Trophoblast cell (in vitro differentiated cells and primary cell): ENCODE data around the gene COL18A1.
"Not testable (repeated sequence)": the region's sequence is repeated elsewhere in the genome, so short reads cannot be mapped to it uniquely, and the experiment has no call there.

Experiments used
- DNase-seq, 2 donors: peaks; one replicate each; pipeline ENCODE4 v3.0.0-alpha.2; 2016
- H2AFZ ChIP-seq: 2 replicates; pipeline ENCODE4 v1.6.1; 2013; ENCODE audit warnings: low read length, moderate library complexity, mild to moderate bottlenecking; ENCODE audit not compliant: insufficient read depth, poor library complexity
- H2AK5ac ChIP-seq: 2 replicates; pipeline ENCODE4 v1.6.1; 2013; ENCODE audit warnings: mild to moderate bottlenecking, low read length
- H2BK120ac ChIP-seq: 2 replicates; pipeline ENCODE4 v1.6.1; 2013; ENCODE audit warnings: low read length, mild to moderate bottlenecking, moderate library complexity; ENCODE audit not compliant: insufficient read depth, poor library complexity
- H2BK12ac ChIP-seq: 2 replicates; pipeline ENCODE4 v1.6.1; 2013; ENCODE audit warnings: mild to moderate bottlenecking, low read length, moderate library complexity
- H2BK5ac ChIP-seq: 2 replicates; pipeline ENCODE4 v1.6.1; 2013; ENCODE audit warnings: low read length, low read depth, moderate library complexity, mild to moderate bottlenecking; ENCODE audit not compliant: poor library complexity
- H3K14ac ChIP-seq: 2 replicates; pipeline ENCODE4 v1.6.1; 2013; ENCODE audit warnings: mild to moderate bottlenecking, low read length
- H3K18ac ChIP-seq: 2 replicates; pipeline ENCODE4 v1.6.1; 2013; ENCODE audit warnings: mild to moderate bottlenecking, low read length
- H3K23ac ChIP-seq: 2 replicates; pipeline ENCODE4 v1.6.1; 2013; ENCODE audit warnings: low read length
- H3K27ac ChIP-seq: 2 replicates; pipeline ENCODE4 v1.5.1; 2013; ENCODE audit warnings: low read depth, mild to moderate bottlenecking, inconsistent platforms, low read length, moderate library complexity
- H3K27me3 ChIP-seq: 2 replicates; pipeline ENCODE4 v1.6.1; 2013; ENCODE audit warnings: inconsistent platforms, mild to moderate bottlenecking, low read length, moderate library complexity; ENCODE audit not compliant: insufficient read depth
- H3K36me3 ChIP-seq, 2 experiments: 1 replicate in 1 of 2; 2 replicates in 1 of 2; pipeline ENCODE4 v1.6.1; 2013; ENCODE audit warnings: low read length in 2 of 2, mild to moderate bottlenecking in 2 of 2, moderate library complexity in 1 of 2; ENCODE audit not compliant: insufficient read depth in 2 of 2, control insufficient read depth in 1 of 2
- H3K4ac ChIP-seq: 2 replicates; pipeline ENCODE4 v1.6.1; 2013; ENCODE audit warnings: low read depth, mild to moderate bottlenecking, low read length, moderate library complexity
- H3K4me1 ChIP-seq, 2 experiments: 1 replicate in 1 of 2; 2 replicates in 1 of 2; pipeline ENCODE4 v1.6.1; 2013; ENCODE audit warnings: low read length in 2 of 2, mild to moderate bottlenecking in 2 of 2, moderate library complexity in 1 of 2; ENCODE audit not compliant: insufficient read depth in 2 of 2, control insufficient read depth in 1 of 2
- H3K4me2 ChIP-seq: 2 replicates; pipeline ENCODE4 v1.6.1; 2013; ENCODE audit warnings: inconsistent platforms, mild to moderate bottlenecking, low read length, moderate library complexity
- H3K4me3 ChIP-seq: 2 replicates; pipeline ENCODE4 v1.5.1; 2013; ENCODE audit warnings: mild to moderate bottlenecking, low read depth, low read length, inconsistent platforms
- H3K79me1 ChIP-seq: one replicate; pipeline ENCODE4 v1.6.1; 2013; ENCODE audit warnings: low read length
- H3K79me2 ChIP-seq: 2 replicates; pipeline ENCODE4 v1.6.1; 2013; ENCODE audit warnings: low read length, mild to moderate bottlenecking; ENCODE audit not compliant: control insufficient read depth, insufficient read depth, poor library complexity
- H3K9ac ChIP-seq: 2 replicates; pipeline ENCODE4 v1.6.1; 2013; ENCODE audit warnings: mild to moderate bottlenecking, low read length
- H3K9me3 ChIP-seq: 2 replicates; pipeline ENCODE4 v1.6.1; 2013; ENCODE audit warnings: low read depth, mild to moderate bottlenecking, control low read depth, inconsistent platforms, low read length; ENCODE audit not compliant: insufficient read depth
- H4K12ac ChIP-seq: 2 replicates; pipeline ENCODE4 v1.6.1; 2013; ENCODE audit warnings: low read depth, mild to moderate bottlenecking, low read length, moderate library complexity
- H4K8ac ChIP-seq: 2 replicates; pipeline ENCODE4 v1.6.1; 2013; ENCODE audit warnings: low read depth, mild to moderate bottlenecking, low read length, moderate library complexity
- H4K91ac ChIP-seq: one replicate; pipeline ENCODE4 v1.6.1; 2013; ENCODE audit warnings: low read depth, mild to moderate bottlenecking, low read length, moderate library complexity
- whole genome bisulfite sequencing: extraction: QIAGEN DNeasy Blood & Tissue Kit; methylation state at CpG from one replicate; pipeline ENCODE4 v1.1.7; 2013; ENCODE audit warnings: missing lambda C conversion rate; ENCODE audit not compliant: insufficient read length, insufficient coverage; ENCODE audit errors: extremely low coverage; 5-methylcytosine and 5-hydroxymethylcytosine counted together

COL18A1 gene

GRCh38 chr21:45434645-45435217 lies 29.8 kb downstream of the COL18A1 start:
- no CpG with 5 or more reads among the region's 17 CpGs for WGBS
- Histone ChIP-seq H3K4me1 (peaks cover 24 to 33% of the 10 kb centered on the region in 2 experiments), H3K79me2 (peaks cover 15% of the 10 kb centered on the region), H3K4ac (no peak overlapping the region), H3K18ac (no peak overlapping the region), H3K9me3 (peaks cover 2% of the 10 kb centered on the region), H2AFZ (no peak overlapping the region), H2BK12ac (no peak overlapping the region), H4K8ac (no peak overlapping the region), H3K79me1 (peaks cover 27% of the 10 kb centered on the region), H3K4me2 (no peak overlapping the region), H3K4me3 (no peak overlapping the region), H3K14ac (no peak overlapping the region), H2AK5ac (no peak overlapping the region), H3K36me3 (peaks cover 7 to 12% of the 10 kb centered on the region in 2 experiments), H2BK120ac (no peak overlapping the region), H2BK5ac (no peak overlapping the region), H4K91ac (no peak overlapping the region), H3K27me3 (no peaks in the 10 kb centered on the region), H4K12ac (no peak overlapping the region), H3K27ac (no peak overlapping the region), H3K23ac (no peak overlapping the region), H3K9ac (no peak overlapping the region)
- DNase-seq: no peak

- no peak overlapping the region for H3K4me3 ChIP-seq
These were observed 30.5 kb downstream of the COL18A1 start for GRCh38 chr21:45435405-45435981.

GRCh38 chr21:45436351-45437065 lies 31.5 kb downstream of the COL18A1 start:
- Histone ChIP-seq H3K14ac (no peak overlapping the region), H2AK5ac (no peak overlapping the region), H3K27ac (no peak overlapping the region), H3K9me3 (peaks cover 4% of the 10 kb centered on the region), H4K12ac (no peak overlapping the region), H3K4me3 (no peak overlapping the region), H3K4ac (no peak overlapping the region), H3K79me1 (peaks cover 13% of the 10 kb centered on the region), H3K9ac (no peak overlapping the region), H3K4me1 (peaks cover 8 to 17% of the 10 kb centered on the region in 2 experiments), H4K91ac (no peak overlapping the region), H3K27me3 (no peaks in the 10 kb centered on the region), H3K4me2 (no peak overlapping the region), H3K36me3 (peaks cover 13 to 21% of the 10 kb centered on the region in 2 experiments), H2AFZ (no peak overlapping the region), H3K18ac (peak overlapping the region; percentile 39), H3K79me2 (peaks cover 11% of the 10 kb centered on the region), H2BK5ac (no peak overlapping the region), H2BK120ac (no peak overlapping the region), H3K23ac (no peak overlapping the region), H2BK12ac (no peak overlapping the region), H4K8ac (no peak overlapping the region)
- no peak for DNase-seq
- no CpG with 5 or more reads among the region's 18 CpGs for WGBS

More at GRCh38 chr21:45435405-45435981, 30.5 kb downstream of the COL18A1 start:
- no peak for DNase-seq
- H2AFZ ChIP-seq: no peak overlapping the region
- peak overlapping the region; percentile 40 for H3K4ac ChIP-seq
- no peak overlapping the region for H2BK120ac ChIP-seq
- peak overlapping the region; percentile 1 for H4K91ac ChIP-seq
- peaks cover 20% of the 10 kb centered on the region for H3K79me1 ChIP-seq
- H2AK5ac ChIP-seq: peak overlapping the region; percentile 65
- peaks cover 2% of the 10 kb centered on the region for H3K9me3 ChIP-seq
- no peaks in the 10 kb centered on the region for H3K27me3 ChIP-seq
- H3K18ac ChIP-seq: peak overlapping the region; percentile 49
- H3K9ac ChIP-seq: no peak overlapping the region
- H3K79me2 ChIP-seq: peaks cover 16% of the 10 kb centered on the region
- no peak overlapping the region for H3K23ac ChIP-seq
- H3K27ac ChIP-seq: no peak overlapping the region
- H3K14ac ChIP-seq: no peak overlapping the region
- H3K4me1 ChIP-seq: peaks cover 16 to 26% of the 10 kb centered on the region in 2 experiments
- no peak overlapping the region for H3K4me2 ChIP-seq
- no peak overlapping the region for H2BK12ac ChIP-seq
- no CpG with 5 or more reads among the region's 15 CpGs for WGBS
- no peak overlapping the region for H4K12ac ChIP-seq
- no peak overlapping the region for H4K8ac ChIP-seq
- H3K36me3 ChIP-seq: peaks cover 7 to 12% of the 10 kb centered on the region in 2 experiments
- no peak overlapping the region for H2BK5ac ChIP-seq

GRCh38 chr21:45437844-45438243 lies 32.9 kb downstream of the COL18A1 start:
- H2BK5ac ChIP-seq, H2AK5ac ChIP-seq, H3K14ac ChIP-seq, H3K4me1 ChIP-seq, H3K23ac ChIP-seq, H3K27ac ChIP-seq, H3K9ac ChIP-seq, H4K8ac ChIP-seq, H3K4me2 ChIP-seq, H3K27me3 ChIP-seq, H3K18ac ChIP-seq, H4K91ac ChIP-seq, H4K12ac ChIP-seq, H2BK120ac ChIP-seq, DNase-seq, H3K79me2 ChIP-seq, H3K4me3 ChIP-seq, H2AFZ ChIP-seq, H2BK12ac ChIP-seq, H3K4ac ChIP-seq, H3K79me1 ChIP-seq: not testable (repeated sequence)
- Histone ChIP-seq H3K36me3 (peaks cover 20 to 29% of the 10 kb centered on the region in 2 experiments), H3K9me3 (peaks cover 12% of the 10 kb centered on the region)
